A549 (cell line): ENCODE data around the gene ZWILCH. TPM values are rescaled to one million over a fixed set of nuclear protein-coding genes. Genes with fewer than 3 reads are reported as not detected.

ENCODE experiments used
- BHLHE40 ChIP-seq: IDR thresholded peaks from 2 replicates; pipeline ENCODE4 v1.6.1; 2012; ENCODE audit warnings: low read depth, low read length, inconsistent platforms
- CBX2 ChIP-seq: fragments of 200-600 bp; sonication (generic); IDR thresholded peaks from 2 replicates; pipeline ENCODE4 v1.6.1; 2016; ENCODE audit warnings: low read depth, mild to moderate bottlenecking, borderline replicate concordance
- CHD4 ChIP-seq: fragments of 200-600 bp; sonication (generic); IDR thresholded peaks from 2 replicates; pipeline ENCODE4 v1.6.1; 2016; ENCODE audit warnings: antibody characterized with exemption, mild to moderate bottlenecking, borderline replicate concordance
- EHF ChIP-seq: fragments of 250-450 bp; sonication (Bioruptor Pico); IDR thresholded peaks from 2 replicates; pipeline ENCODE4 v1.5.0; 2020; ENCODE audit warnings: mild to moderate bottlenecking
- EHMT2 ChIP-seq: fragments of 200-600 bp; sonication (generic); IDR thresholded peaks from 2 replicates; pipeline ENCODE4 v1.6.1; 2016; ENCODE audit warnings: antibody characterized with exemption, low read depth, mild to moderate bottlenecking, moderate library complexity
- ESRRA ChIP-seq: fragments of 150-350 bp; IDR thresholded peaks from 2 replicates; pipeline ENCODE4 v1.6.1; 2014; ENCODE audit warnings: mild to moderate bottlenecking, low read length, borderline replicate concordance
- FOSB ChIP-seq: fragments of 250-450 bp; sonication (Bioruptor Pico); IDR thresholded peaks from 2 replicates; pipeline ENCODE4 v1.5.0; 2020; ENCODE audit warnings: mild to moderate bottlenecking, moderate library complexity
- FOXS1 ChIP-seq: fragments of 250-450 bp; sonication (Bioruptor Pico); IDR thresholded peaks from 2 replicates; pipeline ENCODE4 v1.5.0; 2020; ENCODE audit warnings: mild to moderate bottlenecking, moderate library complexity
- HDAC2 ChIP-seq: fragments of 200-600 bp; sonication (generic); IDR thresholded peaks from 2 replicates; pipeline ENCODE4 v1.6.1; 2016
- HEYL ChIP-seq: fragments of 250-450 bp; sonication (Bioruptor Pico); IDR thresholded peaks from 2 replicates; pipeline ENCODE4 v1.8.0; 2021; ENCODE audit warnings: mild to moderate bottlenecking, moderate library complexity
- HOXA7 ChIP-seq: fragments of 250-450 bp; sonication (Bioruptor Pico); IDR thresholded peaks from 2 replicates; pipeline ENCODE4 v1.5.0; 2020; ENCODE audit warnings: mild to moderate bottlenecking, moderate library complexity
- HOXB5 ChIP-seq: fragments of 250-450 bp; sonication (Bioruptor Pico); IDR thresholded peaks from 2 replicates; pipeline ENCODE4 v1.5.0; 2020; ENCODE audit warnings: mild to moderate bottlenecking, moderate library complexity
- JUN ChIP-seq, 2 experiments: fragments of >200 bp; sonication (Bioruptor Twin); formaldehyde crosslinking; IDR thresholded peaks; 2 replicates in 1 of 2; 3 replicates in 1 of 2; pipeline ENCODE4 v1.6.1; 2016 to 2017
- KDM1A ChIP-seq: fragments of 200-600 bp; sonication (generic); IDR thresholded peaks from 2 replicates; pipeline ENCODE4 v1.6.1; 2016; ENCODE audit warnings: low read depth, mild to moderate bottlenecking
- MAFK ChIP-seq: fragments of 450-650 bp; IDR thresholded peaks from 2 replicates; pipeline ENCODE4 v1.6.1; 2014; ENCODE audit not compliant: partially characterized antibody
- MYC ChIP-seq: IDR thresholded peaks from 2 replicates; pipeline ENCODE4 v1.6.1; 2012; ENCODE audit warnings: mild to moderate bottlenecking, inconsistent platforms, low read length, improper control_type of control experiment, borderline replicate concordance
- NFE2L2 ChIP-seq: fragments of 150-350 bp; conservative IDR thresholded peaks from 2 replicates; pipeline ENCODE4 v1.6.1; 2014; ENCODE audit warnings: low read length
- NPAS2 ChIP-seq: fragments of 250-450 bp; sonication (Bioruptor Pico); IDR thresholded peaks from 2 replicates; pipeline ENCODE4 v1.8.0; 2022; ENCODE audit warnings: mild to moderate bottlenecking, moderate library complexity, borderline replicate concordance
- NR3C1 ChIP-seq: fragments of >200 bp; sonication (Bioruptor Twin); formaldehyde crosslinking; IDR thresholded peaks from 3 replicates; pipeline ENCODE4 v1.6.1; 2017
- PHF8 ChIP-seq: fragments of 200-600 bp; sonication (generic); IDR thresholded peaks from 2 replicates; pipeline ENCODE4 v1.6.1; 2016; ENCODE audit warnings: low read depth, mild to moderate bottlenecking, antibody characterized with exemption, moderate library complexity, borderline replicate concordance
- POLR2A ChIP-seq: IDR thresholded peaks from 2 replicates; pipeline ENCODE4 v1.6.1; 2012; ENCODE audit warnings: mild to moderate bottlenecking, low read length
- RARB ChIP-seq: fragments of 250-450 bp; sonication (Bioruptor Pico); IDR thresholded peaks from 2 replicates; pipeline ENCODE4 v1.8.0; 2021; ENCODE audit warnings: mild to moderate bottlenecking, moderate library complexity
- RCOR1 ChIP-seq: fragments of 150-350 bp; IDR thresholded peaks from 2 replicates; pipeline ENCODE4 v1.6.1; 2014; ENCODE audit warnings: antibody characterized with exemption, low read length, low read depth
- RFX5 ChIP-seq: fragments of 450-650 bp; IDR thresholded peaks from 2 replicates; pipeline ENCODE4 v1.7.1; 2014; ENCODE audit warnings: antibody characterized with exemption, mild to moderate bottlenecking, moderate library complexity
- RNF2 ChIP-seq: fragments of 200-600 bp; sonication (generic); IDR thresholded peaks from 2 replicates; pipeline ENCODE4 v1.6.1; 2016; ENCODE audit warnings: low read depth, mild to moderate bottlenecking, antibody characterized with exemption, moderate library complexity, borderline replicate concordance
- SREBF2 ChIP-seq: fragments of 450-650 bp; IDR thresholded peaks from 2 replicates; pipeline ENCODE4 v1.6.1; 2014; ENCODE audit warnings: mild to moderate bottlenecking, moderate library complexity
- TFCP2L1 ChIP-seq: fragments of 250-450 bp; sonication (Bioruptor Pico); IDR thresholded peaks from 2 replicates; pipeline ENCODE4 v1.5.0; 2021; ENCODE audit warnings: mild to moderate bottlenecking
- TP53 ChIP-seq: fragments of 250-450 bp; sonication (Bioruptor Pico); IDR thresholded peaks from 2 replicates; pipeline ENCODE4 v1.5.0; 2021; ENCODE audit warnings: mild to moderate bottlenecking, moderate library complexity
- ZC3H11A ChIP-seq: fragments of 450-650 bp; IDR thresholded peaks from 2 replicates; pipeline ENCODE4 v1.6.1; 2014; ENCODE audit warnings: antibody characterized with exemption, mild to moderate bottlenecking
- ZFP36 ChIP-seq: fragments of 450-650 bp; IDR thresholded peaks from 2 replicates; pipeline ENCODE4 v1.6.1; 2014; ENCODE audit warnings: borderline replicate concordance; ENCODE audit not compliant: partially characterized antibody
- ZNF302 ChIP-seq: fragments of 250-450 bp; sonication (Bioruptor Pico); IDR thresholded peaks from 2 replicates; pipeline ENCODE4 v1.9.0; 2021; ENCODE audit warnings: inconsistent platforms, mild to moderate bottlenecking, moderate library complexity
- ZSCAN20 ChIP-seq: fragments of 250-450 bp; sonication (Bioruptor Pico); IDR thresholded peaks from 2 replicates; pipeline ENCODE4 v1.8.0; 2022; ENCODE audit warnings: mild to moderate bottlenecking, moderate library complexity
- polyA plus RNA-seq, 4 experiments: library from polyadenylated mRNA; depleted of rRNA in 3 of 4; stranded (reverse); fragments of >200 nt; fragmentation: RNase III in 1 of 4; extraction: RNeasy Plus Mini Kit Qiagen cat#74134 plus additional on column Dnase treatment in 1 of 4; gene quantifications; 2 replicates in 3 of 4; 3 replicates in 1 of 4; pipeline ENCODE4 v1.2.3, GENCODE V29; 2011 to 2017
- TF ChIP-seq, protein P1 (sequence below): fragments of 150-350 bp; IDR thresholded peaks from 2 replicates; pipeline ENCODE4 v1.6.1; 2014; ENCODE audit warnings: low read depth, mild to moderate bottlenecking, low read length
- TF ChIP-seq, protein P2 (sequence below): fragments of >200 bp; sonication (Bioruptor Twin); formaldehyde crosslinking; IDR thresholded peaks from 3 replicates; pipeline ENCODE4 v1.6.1; 2016
- TF ChIP-seq, protein P3 (sequence below): IDR thresholded peaks from 2 replicates; pipeline ENCODE4 v1.6.1; 2012; ENCODE audit warnings: low read depth, borderline replicate concordance
- TF ChIP-seq, protein P4 (sequence below): fragments of 450-650 bp; IDR thresholded peaks from 2 replicates; pipeline ENCODE4 v1.6.1; 2014; ENCODE audit warnings: antibody characterized with exemption
- TF ChIP-seq, protein P5 (sequence below): fragments of >200 bp; sonication (Bioruptor Twin); formaldehyde crosslinking; IDR thresholded peaks from 3 replicates; pipeline ENCODE4 v1.5.1; 2016
- TF ChIP-seq, protein P6 (sequence below): fragments of 250-450 bp; sonication (Bioruptor Pico); IDR thresholded peaks from 2 replicates; pipeline ENCODE4 v1.5.0; 2020; ENCODE audit warnings: low read depth, mild to moderate bottlenecking, moderate library complexity

ZWILCH gene
- polyA plus RNA-seq, 2 of the 4 experiments (the other 2 are of a cell fraction), result 49.4 to 70.9 TPM

DNA sequence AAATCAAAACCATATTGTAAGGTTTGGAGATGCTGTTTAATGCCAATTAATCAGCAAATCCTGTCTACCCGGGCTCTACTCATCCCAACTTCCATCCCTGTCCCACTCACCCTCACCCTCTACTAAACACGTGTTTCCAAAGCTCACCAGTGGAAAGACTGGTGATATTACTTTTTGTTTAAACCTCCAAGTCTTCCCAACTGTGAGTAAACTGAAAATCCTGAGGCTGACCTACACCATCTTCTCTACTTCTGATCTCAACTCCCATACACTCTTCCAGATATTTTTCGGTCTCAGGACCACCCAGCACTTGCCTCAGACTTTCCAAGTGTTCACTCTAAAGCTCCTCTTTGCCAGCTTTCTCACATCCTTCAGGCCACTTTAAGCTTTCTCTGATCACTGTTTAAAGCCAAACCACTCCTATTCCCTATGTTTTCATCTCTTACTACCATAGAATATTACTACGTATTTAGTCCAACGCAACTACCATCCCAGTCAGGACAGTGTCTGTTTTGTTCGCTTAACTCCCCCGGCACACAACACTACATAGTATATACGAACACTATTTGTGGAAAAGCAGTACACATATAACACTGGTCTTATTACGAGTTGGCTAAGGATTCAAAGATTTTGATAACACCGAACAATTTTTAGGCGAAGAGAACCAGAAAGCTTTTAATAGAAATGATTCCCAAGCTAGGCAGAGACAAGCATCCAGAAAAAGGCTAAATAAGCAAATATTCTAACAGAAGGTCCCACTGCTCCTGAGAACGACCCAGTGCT, 1.2 kb upstream of the ZWILCH start (continued):
- TF ChIP-seq, protein P1, sequence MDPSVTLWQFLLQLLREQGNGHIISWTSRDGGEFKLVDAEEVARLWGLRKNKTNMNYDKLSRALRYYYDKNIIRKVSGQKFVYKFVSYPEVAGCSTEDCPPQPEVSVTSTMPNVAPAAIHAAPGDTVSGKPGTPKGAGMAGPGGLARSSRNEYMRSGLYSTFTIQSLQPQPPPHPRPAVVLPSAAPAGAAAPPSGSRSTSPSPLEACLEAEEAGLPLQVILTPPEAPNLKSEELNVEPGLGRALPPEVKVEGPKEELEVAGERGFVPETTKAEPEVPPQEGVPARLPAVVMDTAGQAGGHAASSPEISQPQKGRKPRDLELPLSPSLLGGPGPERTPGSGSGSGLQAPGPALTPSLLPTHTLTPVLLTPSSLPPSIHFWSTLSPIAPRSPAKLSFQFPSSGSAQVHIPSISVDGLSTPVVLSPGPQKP, result no peak
- TF ChIP-seq BHLHE40, result no peak
- TF ChIP-seq NR3C1, result no peak
- no peak for TF ChIP-seq KDM1A
- TF ChIP-seq EHMT2, result no peak
- TF ChIP-seq, protein P2, sequence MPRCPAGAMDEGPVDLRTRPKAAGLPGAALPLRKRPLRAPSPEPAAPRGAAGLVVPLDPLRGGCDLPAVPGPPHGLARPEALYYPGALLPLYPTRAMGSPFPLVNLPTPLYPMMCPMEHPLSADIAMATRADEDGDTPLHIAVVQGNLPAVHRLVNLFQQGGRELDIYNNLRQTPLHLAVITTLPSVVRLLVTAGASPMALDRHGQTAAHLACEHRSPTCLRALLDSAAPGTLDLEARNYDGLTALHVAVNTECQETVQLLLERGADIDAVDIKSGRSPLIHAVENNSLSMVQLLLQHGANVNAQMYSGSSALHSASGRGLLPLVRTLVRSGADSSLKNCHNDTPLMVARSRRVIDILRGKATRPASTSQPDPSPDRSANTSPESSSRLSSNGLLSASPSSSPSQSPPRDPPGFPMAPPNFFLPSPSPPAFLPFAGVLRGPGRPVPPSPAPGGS, result 0 out of 3 replicates have a peak, but pooled peaks have one; percentile 2
- TF ChIP-seq ZC3H11A, result no peak
- TF ChIP-seq FOXS1 (CRISPR knock-in tag), result no peak
- TF ChIP-seq FOSB (CRISPR knock-in tag), result peak; percentile 69
- no peak for TF ChIP-seq HEYL (CRISPR knock-in tag)
- 0 out of 2 replicates have a peak, but pooled peaks have one; percentile 63 for TF ChIP-seq TFCP2L1 (CRISPR knock-in tag)
- no peak for TF ChIP-seq CBX2
- TF ChIP-seq CHD4, result no peak
- no peak for TF ChIP-seq ZFP36
- TF ChIP-seq JUN (IDR thresholded peaks at IDR 0.05), result no peak
- no peak for TF ChIP-seq SREBF2
- TF ChIP-seq POLR2A, result no peak
- peak; percentile 75; the same call in 1 of the 2 replicates for TF ChIP-seq RARB (CRISPR knock-in tag)
- no peak for TF ChIP-seq NFE2L2
- peak; percentile 74; the same call in 1 of the 2 replicates for TF ChIP-seq TP53 (CRISPR knock-in tag)
- TF ChIP-seq RNF2, result no peak
- TF ChIP-seq HOXB5, result no peak
- TF ChIP-seq ZNF302, result no peak
- TF ChIP-seq, protein P3, sequence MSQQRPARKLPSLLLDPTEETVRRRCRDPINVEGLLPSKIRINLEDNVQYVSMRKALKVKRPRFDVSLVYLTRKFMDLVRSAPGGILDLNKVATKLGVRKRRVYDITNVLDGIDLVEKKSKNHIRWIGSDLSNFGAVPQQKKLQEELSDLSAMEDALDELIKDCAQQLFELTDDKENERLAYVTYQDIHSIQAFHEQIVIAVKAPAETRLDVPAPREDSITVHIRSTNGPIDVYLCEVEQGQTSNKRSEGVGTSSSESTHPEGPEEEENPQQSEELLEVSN, result no peak
- TF ChIP-seq ESRRA, result no peak
- no peak for TF ChIP-seq PHF8
- TF ChIP-seq MAFK, result peak; percentile 58
- TF ChIP-seq ZSCAN20 (CRISPR knock-in tag), result no peak
- TF ChIP-seq EHF (CRISPR knock-in tag), result 0 out of 2 replicates have a peak, but pooled peaks have one; percentile 60
- TF ChIP-seq RCOR1, result no peak
- TF ChIP-seq, protein P4, sequence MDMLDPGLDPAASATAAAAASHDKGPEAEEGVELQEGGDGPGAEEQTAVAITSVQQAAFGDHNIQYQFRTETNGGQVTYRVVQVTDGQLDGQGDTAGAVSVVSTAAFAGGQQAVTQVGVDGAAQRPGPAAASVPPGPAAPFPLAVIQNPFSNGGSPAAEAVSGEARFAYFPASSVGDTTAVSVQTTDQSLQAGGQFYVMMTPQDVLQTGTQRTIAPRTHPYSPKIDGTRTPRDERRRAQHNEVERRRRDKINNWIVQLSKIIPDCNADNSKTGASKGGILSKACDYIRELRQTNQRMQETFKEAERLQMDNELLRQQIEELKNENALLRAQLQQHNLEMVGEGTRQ, result no peak
- no peak for TF ChIP-seq RFX5
- peak; percentile 88; the same call in 1 of the 2 replicates for TF ChIP-seq HOXA7 (CRISPR knock-in tag)
- TF ChIP-seq, protein P5, sequence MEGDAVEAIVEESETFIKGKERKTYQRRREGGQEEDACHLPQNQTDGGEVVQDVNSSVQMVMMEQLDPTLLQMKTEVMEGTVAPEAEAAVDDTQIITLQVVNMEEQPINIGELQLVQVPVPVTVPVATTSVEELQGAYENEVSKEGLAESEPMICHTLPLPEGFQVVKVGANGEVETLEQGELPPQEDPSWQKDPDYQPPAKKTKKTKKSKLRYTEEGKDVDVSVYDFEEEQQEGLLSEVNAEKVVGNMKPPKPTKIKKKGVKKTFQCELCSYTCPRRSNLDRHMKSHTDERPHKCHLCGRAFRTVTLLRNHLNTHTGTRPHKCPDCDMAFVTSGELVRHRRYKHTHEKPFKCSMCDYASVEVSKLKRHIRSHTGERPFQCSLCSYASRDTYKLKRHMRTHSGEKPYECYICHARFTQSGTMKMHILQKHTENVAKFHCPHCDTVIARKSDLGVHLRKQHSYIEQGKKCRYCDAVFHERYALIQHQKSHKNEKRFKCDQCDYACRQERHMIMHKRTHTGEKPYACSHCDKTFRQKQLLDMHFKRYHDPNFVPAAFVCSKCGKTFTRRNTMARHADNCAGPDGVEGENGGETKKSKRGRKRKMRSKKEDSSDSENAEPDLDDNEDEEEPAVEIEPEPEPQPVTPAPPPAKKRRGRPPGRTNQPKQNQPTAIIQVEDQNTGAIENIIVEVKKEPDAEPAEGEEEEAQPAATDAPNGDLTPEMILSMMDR, result no peak
- no peak for TF ChIP-seq HDAC2
- TF ChIP-seq NPAS2, result no peak
- TF ChIP-seq, protein P6, sequence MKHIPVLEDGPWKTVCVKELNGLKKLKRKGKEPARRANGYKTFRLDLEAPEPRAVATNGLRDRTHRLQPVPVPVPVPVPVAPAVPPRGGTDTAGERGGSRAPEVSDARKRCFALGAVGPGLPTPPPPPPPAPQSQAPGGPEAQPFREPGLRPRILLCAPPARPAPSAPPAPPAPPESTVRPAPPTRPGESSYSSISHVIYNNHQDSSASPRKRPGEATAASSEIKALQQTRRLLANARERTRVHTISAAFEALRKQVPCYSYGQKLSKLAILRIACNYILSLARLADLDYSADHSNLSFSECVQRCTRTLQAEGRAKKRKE (CRISPR knock-in tag), result no peak; the same call in 1 of the 2 replicates
- peak; percentile 10; the same call in 1 of the 2 replicates for TF ChIP-seq MYC
